ENCODE results near the gene CCDC152.

The CCDC152 gene

DNA sequence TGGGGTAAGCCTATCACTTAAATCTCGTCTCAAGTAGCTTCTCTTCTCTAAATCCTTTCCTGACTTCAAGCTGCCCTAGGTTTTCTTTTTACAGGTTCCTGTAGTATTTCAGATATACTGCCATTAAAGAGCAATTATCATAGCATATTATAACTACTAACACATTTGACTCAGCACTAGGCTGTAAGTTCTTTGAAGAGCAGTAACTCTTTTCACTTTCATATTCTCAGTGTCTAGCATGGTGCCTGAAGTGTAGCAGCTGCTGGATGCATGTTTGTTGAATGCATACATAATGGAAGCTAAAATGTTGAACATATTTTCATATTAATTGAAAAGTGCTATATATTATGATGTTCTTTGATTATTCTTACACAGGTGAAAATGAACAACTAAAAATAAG is 22.5 kb downstream of the CCDC152 start:
- in situ Hi-C loops (cut with MboI; ENCODE audit: low sequenced_read_pairs) = no loop called here

DNA sequence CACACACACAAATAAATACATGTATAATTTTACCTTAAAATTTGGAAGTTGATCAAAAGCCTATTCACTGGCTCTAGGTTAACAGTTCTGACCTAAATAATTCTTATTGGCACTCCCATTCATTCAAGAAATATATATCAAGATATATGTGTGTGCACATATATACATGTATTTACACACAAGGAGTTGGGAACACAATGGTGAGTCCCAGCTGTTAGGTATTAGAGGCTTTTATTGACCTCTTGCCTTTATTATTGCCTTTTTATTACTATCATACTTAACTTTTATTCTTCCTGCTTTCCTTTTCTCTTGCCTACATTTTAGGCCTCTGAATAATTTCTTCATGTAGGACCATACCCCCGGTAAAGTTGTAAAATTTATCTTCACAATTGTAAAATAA is 25.0 kb downstream of the CCDC152 start:
- in situ Hi-C loops (cut with MboI; ENCODE audit: low sequenced_read_pairs) = no loop called here

DNA sequence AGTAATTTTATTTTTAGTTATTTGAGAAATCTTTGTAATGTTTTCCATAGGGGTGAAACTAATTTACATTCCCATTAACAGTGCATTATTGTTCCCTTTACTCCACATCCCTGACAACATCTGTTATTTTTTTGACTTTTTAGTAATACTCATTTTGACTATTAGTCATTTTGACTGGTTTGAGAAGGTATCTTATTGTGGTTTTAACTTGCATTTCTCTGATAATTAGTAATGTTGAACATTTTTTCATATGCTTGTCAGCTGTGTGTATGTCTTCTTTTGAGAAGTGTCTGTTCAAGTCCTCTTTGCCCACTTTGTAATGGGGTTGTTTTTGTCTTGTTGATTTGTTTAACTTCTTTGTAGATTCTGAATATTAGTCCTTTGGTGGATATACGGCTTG is 27.5 kb downstream of the CCDC152 start:
- in situ Hi-C loops (cut with MboI; ENCODE audit: low sequenced_read_pairs) = no loop called here

DNA sequence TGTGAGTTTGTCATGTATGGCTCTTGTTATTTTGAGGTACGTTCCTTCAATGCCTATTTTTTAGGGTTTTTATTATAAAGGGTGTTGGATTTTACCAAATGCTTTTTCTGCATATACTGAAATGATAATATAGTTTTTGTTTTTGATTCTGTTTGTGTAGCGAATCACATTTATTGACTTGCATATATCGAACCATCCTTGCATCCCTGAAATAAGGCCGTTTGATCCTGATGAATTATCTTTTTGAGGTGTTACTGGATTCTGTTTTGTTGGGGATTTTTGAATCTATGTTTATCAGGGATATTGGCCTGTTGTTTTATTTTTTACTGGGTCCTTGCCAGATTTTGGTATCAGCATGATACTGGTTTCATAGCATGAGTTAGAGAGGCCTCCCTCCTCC is 29.1 kb downstream of the CCDC152 start:
- in situ Hi-C loops (cut with MboI; ENCODE audit: low sequenced_read_pairs) = no loop called here

DNA sequence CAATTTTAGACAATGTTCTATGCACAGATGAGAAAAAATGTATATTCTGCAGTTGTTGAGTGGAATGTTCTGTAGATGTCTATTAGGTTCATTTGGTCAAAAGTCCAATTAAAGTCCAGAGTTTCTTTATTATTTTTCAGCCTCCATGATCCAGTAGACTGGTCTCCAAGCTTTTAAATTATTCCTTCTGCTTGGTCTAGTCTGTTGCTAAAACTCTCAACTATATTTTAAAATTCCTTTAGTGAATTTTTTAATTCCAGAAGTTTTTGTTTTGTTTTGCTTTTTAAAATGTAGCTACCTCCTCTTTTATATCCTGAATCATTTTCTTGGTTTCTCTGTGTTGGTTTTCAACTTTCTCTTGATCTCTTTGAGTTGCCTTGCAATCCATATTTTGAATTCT is 30.5 kb downstream of the CCDC152 start:
- in situ Hi-C loops (cut with MboI; ENCODE audit: low sequenced_read_pairs) = no loop called here

DNA sequence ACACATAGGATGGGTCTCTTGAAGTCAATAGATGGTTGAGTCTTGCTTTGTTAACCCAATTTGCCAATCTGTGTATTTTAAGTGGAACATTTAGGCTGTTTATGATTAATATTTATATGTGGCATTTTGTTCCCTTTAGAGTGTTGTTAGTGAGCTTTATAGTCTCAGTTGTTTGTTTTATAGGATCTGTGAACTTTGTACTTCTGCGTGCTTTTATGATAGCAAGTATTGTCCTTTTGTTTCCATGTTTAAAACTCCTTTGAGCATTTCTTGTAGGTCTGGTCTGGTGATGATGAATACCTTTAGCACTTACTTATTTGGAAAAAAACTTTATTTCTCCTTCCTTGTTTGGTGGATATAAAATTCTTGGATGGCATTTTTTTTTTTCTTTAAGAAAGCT is 31.2 kb downstream of the CCDC152 start:
- in situ Hi-C loops (cut with MboI; ENCODE audit: low sequenced_read_pairs) = no loop called here

DNA sequence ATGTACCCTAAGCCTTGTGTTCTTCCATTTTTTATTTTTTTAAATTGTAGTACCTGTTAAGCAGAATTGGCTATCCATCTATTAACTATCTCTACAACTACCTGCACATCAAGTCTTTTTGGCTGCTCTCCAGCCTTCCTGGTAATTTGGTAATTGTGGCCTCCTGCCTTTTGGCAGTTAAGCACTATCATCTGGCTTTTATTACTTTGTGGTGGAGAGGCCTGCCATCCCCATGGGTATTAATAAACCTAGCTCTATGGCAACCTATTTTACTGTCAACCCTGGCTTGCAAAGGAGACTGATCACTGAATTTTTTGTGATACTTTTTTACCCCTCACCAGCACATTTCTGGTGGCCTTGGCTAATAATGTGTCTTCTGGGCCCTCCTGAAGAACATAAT is 34.5 kb downstream of the CCDC152 start:
- in situ Hi-C loops (cut with MboI; ENCODE audit: low sequenced_read_pairs) = no loop called here

DNA sequence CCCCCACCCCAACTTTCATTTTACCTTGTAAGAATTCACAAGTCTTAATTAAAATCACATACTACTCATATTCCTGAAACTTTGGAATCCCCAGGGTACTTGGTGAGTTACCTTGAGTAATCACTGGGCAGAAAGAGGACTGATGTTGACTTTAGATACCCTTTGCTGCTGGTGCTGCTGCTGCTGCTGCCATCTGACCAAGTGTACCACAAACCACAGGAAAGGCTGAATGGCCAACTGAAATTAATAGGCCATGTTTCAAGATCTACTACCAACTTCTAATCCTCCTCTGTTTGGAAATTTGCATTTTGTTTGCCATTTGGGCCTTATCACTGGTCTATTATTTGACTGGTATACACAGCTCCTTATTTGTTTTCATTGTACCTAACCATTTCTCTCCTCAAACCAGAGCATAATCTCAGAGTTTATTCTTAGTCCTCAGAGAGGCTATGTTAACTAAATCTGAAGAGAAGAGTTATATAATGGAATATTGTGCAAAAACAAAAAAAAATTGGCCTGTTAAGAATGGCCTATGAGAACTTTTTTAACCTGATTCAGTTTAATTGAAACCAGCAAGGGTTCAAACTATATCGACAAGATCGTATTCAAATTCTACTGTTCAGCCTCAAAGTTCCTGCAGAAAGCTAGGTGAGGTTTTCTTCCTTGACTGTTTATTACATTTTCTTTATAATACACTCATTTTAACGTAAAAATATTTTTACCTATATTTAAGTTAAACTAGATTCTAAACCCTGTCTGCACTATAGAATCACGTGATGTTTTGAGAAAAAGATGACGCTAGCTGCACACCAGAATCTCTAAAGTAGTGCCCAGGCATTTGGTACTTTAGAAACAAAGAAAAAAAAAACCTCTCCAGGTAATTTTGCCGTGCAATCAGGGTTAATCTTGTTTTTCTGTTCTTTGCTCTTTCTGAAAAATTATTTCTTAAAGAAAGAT is 41.9 kb downstream of the CCDC152 start:
- in situ Hi-C loops (cut with MboI; ENCODE audit: low sequenced_read_pairs) = no loop called here

DNA sequence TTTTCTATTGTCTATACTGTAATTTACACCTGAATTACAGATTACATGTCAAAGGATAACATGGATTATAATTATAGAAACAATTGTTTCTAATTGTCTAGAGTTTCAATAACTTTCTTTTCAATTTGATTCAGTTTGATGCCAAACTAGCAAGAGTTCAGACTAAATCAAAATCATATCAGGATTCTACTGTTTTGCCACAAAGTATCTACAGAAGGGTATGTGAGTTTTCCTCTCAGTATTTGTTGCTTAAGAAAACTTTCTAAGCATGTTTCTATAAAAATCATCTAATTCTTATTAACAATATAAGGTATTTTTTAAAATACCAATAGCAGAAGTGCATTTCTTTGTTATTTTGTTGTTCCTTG is 42.6 kb downstream of the CCDC152 start:
- in situ Hi-C loops (cut with MboI; ENCODE audit: low sequenced_read_pairs) = no loop called here

DNA sequence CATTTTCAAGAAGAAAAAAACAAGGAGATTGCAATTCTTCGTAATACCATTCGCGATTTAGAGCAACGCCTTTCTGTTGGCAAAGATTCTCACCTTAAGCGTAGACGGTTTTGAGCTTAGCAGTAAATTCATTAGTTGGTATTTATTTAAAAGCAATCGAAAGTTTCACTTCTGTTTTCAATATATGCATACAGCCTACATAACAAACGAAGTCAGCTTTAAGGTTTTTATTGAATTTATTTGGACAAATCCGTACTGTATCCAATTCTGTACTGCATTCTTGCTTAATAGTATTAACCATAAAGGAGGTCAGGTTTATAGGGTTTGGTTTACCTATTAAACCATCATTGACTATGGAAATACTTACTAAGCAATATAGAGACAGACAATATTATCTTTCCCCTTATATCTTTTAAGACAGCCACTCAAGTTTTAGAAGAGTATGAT is 43.1 kb downstream of the CCDC152 start:
- in situ Hi-C loops (cut with MboI; ENCODE audit: low sequenced_read_pairs) = no loop called here

DNA sequence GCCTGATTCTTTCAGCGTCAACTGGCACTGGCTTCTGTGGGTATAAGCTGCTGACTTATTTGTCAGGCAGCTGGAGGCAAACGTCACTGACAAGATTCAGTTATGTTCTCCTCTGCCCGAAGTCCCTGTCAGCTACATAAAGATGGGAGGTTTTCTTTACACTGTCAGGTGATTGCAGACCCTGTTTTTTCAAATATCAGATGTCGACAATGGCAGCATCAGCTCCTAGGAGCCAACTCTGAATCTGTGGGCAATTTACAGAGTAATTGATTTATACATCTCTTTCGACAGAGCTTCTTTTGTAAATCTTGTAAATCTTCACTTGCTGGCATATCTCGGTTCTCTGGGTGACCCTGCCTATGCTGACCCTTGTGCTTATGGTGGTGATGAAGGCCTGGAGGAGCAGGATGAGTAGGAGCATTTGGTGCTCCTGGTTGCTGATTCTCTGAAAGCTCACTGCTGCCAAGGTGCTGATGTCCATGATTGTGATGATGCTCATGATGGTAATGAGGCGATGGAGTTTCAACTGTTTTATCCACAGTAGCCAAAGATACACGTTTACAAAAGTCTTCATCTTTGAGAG is 44.2 kb downstream of the CCDC152 start:
- in situ Hi-C loops (cut with MboI; ENCODE audit: low sequenced_read_pairs) = no loop called here

DNA sequence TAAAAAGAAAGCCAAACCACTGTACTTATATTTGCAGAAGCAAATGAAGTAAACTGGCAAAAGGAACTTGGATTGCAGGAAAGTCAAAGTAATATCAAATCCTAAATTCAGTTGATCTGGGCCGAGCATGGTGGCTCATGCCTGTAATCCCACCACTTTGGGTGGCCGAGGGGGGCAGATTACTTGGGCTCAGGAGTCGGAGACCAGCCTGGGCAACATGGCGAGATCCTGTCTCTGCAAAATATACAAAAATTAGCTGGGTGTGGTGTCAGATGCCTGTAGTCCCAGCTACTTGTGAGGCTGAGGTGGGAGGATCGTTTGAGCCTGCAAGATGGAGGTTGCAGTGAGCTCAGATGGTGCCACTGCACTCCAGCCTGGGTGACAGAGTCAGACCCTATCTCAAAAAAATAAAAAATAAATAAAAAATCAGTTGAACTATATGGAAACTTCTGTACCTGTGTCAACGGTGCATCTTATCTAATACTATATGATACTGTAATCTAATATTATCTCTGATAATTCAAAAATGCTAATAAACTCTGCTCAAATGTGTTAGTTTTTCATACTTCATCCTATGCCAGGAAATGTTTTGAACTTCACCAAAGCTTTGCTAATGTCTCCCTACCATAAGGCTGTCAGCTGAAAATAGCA is 45.0 kb downstream of the CCDC152 start:
- in situ Hi-C loops (cut with MboI; ENCODE audit: low sequenced_read_pairs) = no loop called here

DNA sequence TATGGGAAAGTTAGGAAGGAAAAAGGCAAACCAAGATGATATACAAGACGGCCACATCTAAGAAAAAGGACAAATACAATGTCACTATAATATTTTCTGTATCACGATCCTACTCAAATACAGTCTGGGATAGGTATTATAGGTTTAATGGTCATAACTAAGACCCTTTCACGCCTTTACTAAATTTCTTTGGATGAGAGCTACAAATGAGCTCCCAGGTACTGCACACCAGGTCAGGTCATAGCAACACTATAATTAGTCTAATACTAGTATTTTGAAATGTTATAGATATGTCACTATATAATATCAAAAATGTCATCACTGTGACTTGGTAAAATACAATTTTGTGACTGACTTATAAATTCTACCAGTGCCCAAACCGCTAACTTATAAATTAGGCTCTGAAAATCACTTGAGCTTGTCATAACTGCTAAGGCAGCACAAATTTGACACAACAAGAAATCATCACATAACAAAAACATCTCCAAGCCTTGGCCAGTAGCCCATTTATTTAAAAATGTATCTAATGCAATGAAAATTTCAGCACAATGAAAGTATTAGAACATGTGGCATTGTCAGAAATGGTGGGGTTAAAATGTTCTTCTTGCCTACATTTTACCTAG is 48.2 kb downstream of the CCDC152 start:
- in situ Hi-C loops (cut with MboI; ENCODE audit: low sequenced_read_pairs) = no loop called here

DNA sequence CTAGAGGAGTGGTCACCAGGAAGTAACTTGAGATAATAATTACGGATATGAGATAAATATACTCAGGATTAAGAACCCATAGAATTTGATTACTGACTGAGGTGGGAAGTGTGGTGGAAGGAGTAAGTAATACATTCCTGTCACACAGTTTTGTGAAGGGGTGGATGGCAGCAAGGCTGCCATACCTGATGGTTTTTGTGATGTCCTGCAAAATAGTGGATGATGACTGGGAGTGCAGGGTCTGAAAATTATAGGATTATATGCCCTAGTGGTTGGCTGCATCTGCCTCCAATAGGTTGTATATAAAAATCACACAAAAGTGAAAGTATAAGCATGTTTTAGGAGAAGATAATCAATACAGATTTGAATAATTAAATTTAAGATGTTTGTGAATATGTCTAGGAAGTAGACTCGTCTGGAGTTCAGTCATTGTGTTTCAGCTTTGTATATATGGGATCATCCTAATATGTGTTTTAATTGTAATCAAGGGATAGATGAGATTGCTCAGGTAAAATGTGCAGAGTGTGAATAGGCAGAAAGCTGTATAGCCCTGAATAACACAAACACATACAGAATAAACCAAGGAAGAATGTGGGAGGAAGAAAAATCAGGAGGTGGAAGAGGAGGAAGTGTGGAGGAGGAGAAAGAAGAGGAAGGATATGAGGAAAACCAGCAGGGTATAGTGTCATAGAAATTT is 49.5 kb downstream of the CCDC152 start:
- in situ Hi-C loops (cut with MboI; ENCODE audit: low sequenced_read_pairs) = no loop called here

DNA sequence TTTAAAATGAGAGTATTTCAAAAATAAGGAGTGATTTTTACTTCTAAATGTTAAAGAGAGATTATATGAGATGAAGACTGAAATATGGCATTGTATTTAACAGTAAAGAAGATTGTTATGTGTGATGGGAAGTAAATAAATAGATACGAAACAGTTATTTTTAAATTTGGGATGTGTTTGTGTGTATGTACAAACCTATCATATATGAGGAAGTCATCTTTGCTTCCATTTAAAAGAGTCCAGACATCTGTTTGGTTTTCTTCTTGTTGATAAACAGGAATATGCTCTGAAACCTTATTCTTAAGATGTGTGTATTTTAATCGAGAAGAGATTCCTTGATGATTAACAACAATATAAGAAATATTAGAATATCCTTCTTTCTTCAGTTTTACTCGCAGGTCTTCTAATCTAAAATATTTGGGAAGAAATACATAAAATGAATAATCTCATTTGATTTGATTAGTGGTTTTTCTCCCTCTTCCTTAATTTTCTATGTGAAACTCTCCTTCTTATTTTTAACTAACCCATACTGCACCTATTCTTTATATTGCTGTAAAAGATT is 50.2 kb downstream of the CCDC152 start:
- in situ Hi-C loops (cut with MboI; ENCODE audit: low sequenced_read_pairs) = no loop called here

DNA sequence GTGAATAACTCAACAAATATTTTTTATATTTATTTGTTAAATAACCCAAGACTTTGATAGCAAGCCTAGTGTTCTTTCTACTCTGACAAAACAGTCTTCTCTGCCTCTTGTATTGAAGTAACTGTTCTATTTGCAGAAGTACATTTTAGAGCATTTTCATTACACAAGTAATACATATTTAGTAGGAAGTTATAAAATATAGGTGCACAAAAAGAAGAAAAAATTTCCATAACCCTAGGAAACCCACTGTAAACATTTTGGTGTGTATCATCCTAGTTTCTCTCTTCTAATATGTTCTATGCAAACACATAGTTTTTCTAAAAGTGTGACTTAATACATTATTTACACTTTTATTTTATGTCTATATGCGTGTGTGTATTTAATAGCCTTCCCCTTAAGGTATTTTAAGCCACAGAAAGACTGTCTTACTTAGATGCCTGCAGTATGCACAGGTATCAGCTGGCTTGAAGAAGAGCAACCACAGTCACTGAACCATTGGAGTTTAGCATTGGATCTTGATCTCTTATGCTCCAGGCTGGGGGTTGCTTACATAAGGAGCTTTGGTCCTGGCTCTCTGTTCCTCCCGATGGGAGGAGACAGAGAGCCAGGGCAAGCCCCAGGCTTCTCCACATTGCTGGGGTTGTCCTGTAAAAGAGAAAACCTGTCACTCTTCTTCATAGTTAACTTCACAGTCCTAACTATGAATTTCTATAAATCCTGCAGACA is 51.3 kb downstream of the CCDC152 start:
- in situ Hi-C loops (cut with MboI; ENCODE audit: low sequenced_read_pairs) = no loop called here

DNA sequence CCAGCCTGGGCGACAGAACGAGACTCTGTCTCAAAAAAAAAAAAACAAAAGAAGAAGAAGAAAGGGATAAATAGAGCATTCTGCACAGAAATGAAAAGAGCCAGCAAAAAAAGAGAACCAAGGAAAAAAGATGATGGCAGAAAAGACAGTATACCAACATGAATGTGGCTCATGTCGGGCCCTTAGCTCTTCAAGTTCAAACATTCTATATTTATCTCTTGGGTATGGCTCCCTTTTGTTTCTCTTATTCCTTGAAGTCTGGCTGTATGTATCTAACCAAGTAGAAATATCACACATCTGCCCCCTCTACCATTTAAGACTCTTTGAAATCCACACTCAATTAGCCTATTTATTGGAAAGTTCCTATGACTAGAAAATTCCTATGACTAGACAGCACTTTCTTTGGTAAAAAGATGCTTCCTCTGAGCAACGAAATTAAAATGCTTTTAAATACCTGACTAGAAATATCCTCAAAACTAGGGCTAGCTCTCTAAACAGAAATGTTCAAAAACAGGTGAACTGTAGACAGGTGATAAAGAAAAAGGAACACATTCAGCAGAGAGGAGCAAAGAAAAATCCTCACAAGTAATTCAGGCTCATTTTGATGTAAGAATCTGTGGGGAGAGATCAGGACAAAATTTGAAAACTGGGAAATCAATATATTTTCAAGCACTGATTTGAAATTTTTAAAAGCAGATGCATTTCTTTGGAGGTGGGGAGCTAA is 52.4 kb downstream of the CCDC152 start:
- in situ Hi-C loops (cut with MboI; ENCODE audit: low sequenced_read_pairs) = no loop called here

DNA sequence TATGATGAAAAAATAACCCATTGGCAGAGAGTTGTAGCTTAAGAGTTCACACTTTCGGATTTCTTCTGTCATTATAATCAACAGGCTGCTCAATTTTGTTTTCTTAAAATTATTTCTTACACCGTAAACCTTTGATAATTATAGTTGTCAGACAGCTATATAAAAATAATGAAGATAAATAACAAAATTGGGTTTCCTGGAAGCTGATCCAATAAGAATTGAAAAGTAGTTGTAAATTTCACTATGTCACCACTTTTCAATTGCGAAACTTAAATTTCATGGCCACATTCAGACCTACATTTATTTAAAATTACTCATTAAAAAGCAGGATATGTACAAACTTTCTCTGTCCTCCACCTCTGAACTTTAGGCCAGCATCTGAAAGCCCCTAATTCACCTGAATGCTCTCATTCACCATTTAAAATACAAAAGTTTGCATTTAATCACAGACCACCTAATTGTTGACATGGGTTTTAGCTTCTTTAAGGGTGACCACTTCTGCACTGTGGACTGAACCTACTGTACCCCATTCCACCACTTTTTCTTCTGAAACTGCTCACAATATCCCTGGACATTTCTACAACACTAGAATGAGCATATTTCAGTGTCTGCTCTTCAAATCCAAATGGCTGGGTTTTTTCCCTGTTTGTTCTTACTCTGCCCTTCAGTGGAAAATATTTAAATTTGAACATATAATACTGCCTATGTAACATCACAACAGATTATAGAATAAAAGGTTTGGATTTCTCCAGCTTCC is 54.4 kb downstream of the CCDC152 start:
- in situ Hi-C loops (cut with MboI; ENCODE audit: low sequenced_read_pairs) = no loop called here
